Nasal cavity respiratory epithelium epithelial cell of viscerocranial mucosa (primary cell): ENCODE measurements around the gene REX1BD. TPM values are rescaled to one million over a fixed set of nuclear protein-coding genes. Genes with fewer than 3 reads are reported as not detected.

Experiments used
- total RNA-seq: library from RNA; depleted of rRNA; stranded (reverse); fragments of >200 nt; gene quantifications from 2 replicates; pipeline ENCODE4 v1.2.3, GENCODE V29; 2014

REX1BD gene
- total RNA-seq, result 22.6 and 27.5 TPM in 2 replicates

DNA sequence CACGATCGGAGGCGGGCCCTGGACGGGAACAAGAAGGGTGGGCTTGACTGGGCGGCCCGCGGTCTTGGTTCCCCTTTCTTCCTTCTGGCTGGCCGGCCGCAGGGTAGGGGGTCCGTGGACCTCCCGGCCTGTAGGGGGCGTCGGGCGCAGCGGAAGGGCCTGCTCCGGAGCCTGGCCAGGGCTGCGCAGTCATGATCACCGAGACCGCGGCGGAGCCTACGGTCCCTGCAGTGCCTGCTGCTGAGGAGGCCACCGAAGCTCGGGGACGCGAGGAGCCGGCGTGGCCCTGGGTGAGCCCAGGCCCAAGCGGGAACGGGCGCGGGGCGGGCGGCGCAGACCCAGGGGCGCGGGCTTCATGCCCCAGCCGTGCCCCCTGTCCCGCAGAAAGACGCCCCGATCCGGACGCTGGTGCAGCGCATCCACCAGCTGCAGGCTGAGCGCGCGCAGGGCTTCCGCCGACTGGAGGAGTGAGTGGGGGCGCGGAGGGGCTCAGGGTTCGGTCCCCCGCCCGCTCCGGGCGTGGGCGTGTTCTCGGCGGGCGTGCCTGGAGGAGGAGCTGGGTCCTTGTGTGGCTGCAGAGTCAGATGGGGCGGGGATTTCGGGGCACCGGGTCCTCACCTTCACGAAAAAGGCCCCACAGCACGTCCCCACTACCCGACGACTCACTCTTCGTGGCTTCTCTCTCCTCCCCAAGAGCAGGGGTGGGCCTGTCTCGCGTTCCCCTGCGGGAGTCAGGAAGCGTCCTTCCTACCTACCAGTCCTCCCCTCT, at the start of gene REX1BD:
TSS of gene REX1BD (plus strand) at position 188 of the 769 bp plus-strand sequence. CDS start at position 192, 4 bp downstream.

GRCh38 chr19:18542941-18543813, 45.4 kb upstream of the REX1BD start, which contains the start of gene FKBP8:
Gene FKBP8 (minus strand): TSS chr19:18543573. CDS start chr19:18541970, 1,603 bp downstream.

GRCh38 chr19:18557411-18558201, 31.0 kb upstream of the REX1BD start, which contains the start of gene KXD1:
Gene KXD1 (plus strand): TSS chr19:18557870. CDS start chr19:18562057, 4,187 bp downstream.

DNA sequence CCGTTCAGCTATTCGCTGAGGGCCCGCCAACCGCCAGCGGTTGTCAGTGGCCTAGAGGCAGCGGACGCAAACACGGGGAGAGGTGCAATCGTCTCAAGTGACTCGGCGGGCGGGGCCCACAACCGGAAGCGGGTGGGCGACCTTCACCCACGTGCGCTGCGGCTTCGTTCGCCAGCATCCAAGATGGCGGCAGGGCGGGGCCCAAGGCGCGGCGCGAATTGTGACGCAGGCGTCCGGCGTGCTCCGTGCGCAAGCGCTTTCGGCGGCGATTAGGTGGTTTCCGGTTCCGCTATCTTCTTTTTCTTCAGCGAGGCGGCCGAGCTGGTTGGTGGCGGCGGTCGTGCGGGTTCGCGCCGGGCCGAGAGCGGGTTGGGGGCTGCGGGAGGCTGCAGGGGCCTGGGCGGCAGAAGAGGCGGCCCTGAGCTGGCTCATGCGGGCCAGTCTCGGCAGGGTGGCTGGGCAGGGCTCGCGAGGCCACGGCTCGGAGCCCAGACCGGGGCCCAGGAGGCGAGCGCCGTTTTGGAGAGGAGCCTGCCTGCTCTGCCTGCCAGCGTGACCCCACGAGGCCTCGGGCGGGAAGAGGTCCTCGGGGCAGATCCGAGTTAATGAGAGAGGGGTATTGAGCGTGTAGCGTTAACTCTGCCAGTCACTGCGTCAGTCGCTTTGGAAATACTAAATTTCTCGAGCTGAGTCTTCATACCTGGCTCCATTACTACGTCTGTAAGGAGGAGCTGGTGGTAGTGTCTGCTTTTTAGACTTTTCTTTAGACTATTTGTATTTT, 16.8 kb upstream of the REX1BD start, which contains the start of gene UBA52:
TSS of gene UBA52 (plus strand) at position 294 of the 781 bp plus-strand sequence. CDS start 1,444 bp downstream, outside the sequence.

DNA sequence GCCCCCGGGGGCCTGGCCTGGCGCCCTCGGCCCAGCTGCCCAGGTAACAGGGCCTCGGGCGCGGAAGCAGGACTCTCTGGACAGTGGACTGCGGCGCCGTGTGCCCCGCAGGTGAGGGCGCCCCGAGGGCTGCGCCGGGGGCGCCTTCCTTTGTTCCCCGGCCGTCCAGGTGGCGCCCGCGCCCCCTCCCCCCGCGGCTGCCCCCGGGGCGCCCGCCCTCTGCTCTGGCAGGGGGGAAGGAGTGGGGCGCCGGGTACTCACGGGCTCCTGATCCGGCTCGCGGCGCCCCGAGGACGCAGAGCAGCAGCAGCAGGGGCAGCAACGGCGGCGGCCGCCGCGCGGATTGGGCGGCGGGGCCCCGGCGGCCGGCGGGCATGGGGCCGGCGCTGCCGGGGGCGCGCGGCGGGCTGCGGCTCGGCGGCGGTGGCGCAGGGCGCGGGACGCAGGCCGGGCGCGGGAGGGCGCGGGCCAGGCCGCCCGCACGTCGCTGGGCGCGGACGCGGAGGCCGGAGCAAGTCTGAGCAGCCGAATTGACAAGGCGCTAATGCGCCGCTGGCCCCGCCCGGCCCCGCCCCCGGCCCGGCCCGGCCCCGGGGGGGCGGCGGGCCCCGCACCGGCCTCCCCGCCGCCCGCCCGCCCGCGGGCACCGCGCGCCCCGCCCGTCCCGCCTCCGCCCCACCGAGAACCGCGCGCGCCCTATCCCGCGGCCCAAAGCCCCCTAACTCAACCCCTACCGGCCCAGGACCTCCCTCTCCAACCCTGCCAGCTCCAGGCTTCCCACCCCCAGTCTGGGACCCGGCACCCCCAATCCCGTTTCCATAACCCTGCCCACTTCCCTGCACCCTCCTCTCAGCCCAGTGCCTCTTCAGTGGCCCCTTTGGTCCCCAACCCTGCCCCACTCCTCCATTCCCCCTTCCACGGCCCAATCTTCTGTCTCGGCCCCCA, 18.0 kb downstream of the REX1BD start, which contains the start of gene CRLF1:
TSS of gene CRLF1 (minus strand) at position 519 of the 945 bp plus-strand sequence. CDS start at position 376, 143 bp downstream.

GRCh38 chr19:18612772-18613588, 24.4 kb downstream of the REX1BD start, which contains the start of gene TMEM59L:
Gene TMEM59L (plus strand): TSS chr19:18612870. CDS start chr19:18612959, 89 bp downstream.

DNA sequence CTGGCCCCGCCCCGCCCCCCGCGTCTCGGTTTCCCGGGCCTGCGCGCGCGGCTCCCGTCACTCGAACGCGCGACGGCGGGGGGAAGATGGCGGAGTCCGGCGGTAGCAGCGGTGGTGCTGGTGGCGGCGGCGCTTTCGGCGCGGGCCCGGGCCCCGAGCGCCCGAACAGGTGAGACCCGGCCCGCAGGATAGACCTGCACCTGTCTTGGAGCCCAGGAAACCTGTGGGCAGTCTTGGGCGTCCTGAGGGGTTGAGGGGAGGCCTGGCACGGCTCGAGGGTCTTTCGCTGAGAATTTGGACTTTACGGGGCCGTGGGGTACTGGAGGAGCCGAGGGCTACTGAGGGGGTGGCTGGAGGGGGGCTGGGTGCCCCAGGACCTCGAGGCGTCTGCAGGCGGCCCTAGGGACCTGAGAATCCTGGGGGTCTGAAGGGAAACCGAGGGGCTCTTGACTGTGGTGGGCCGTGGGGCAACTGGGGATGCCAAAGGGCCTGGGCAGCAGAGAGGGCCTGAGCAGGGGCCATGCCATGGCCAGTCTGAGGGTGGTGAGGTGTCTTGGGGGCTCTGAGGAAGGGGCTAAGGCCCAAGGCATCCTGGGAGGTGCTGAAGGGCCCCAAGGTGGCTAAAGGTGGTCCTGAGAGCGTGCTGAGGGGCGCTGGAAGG, 48.5 kb downstream of the REX1BD start, which contains the start of gene KLHL26:
TSS of gene KLHL26 (plus strand) at position 60 of the 661 bp plus-strand sequence. CDS start at position 87, 27 bp downstream.

Other genes with a start within 250 kb of the REX1BD start
- 15.3 and 17.4 TPM in 2 replicates for gene PGPEP1, start 248.2 kb upstream of the REX1BD start, total RNA-seq
- gene GDF15, start 202.6 kb upstream of the REX1BD start, total RNA-seq, result 172 and 183 TPM in 2 replicates
- gene LRRC25, start 191.2 kb upstream of the REX1BD start, total RNA-seq, result 0.07 TPM in 1 of 2 replicates, not detected in the other
- gene SSBP4, start 169.4 kb upstream of the REX1BD start, total RNA-seq, result 13.7 and 17.4 TPM in 2 replicates
- 18.8 and 40.4 TPM in 2 replicates for gene ISYNA1, start 150.7 kb upstream of the REX1BD start, total RNA-seq
- gene ELL, start 66.7 kb upstream of the REX1BD start, total RNA-seq, result 13.7 and 17.2 TPM in 2 replicates
- 163 and 204 TPM in 2 replicates for gene FKBP8, start 45.2 kb upstream of the REX1BD start, total RNA-seq
- gene KXD1, start 30.9 kb upstream of the REX1BD start, total RNA-seq, result 47.2 and 53.5 TPM in 2 replicates
- gene UBA52, start 16.9 kb upstream of the REX1BD start, total RNA-seq, result 608 and 661 TPM in 2 replicates
- 6.5 TPM in 1 of 2 replicates, not detected in the other for gene CRLF1, start 18.0 kb downstream of the REX1BD start, total RNA-seq
- gene TMEM59L, start 24.1 kb downstream of the REX1BD start, total RNA-seq, result 0.14 and 1.0 TPM in 2 replicates
- 6.5 and 10.1 TPM in 2 replicates for gene KLHL26, start 48.2 kb downstream of the REX1BD start, total RNA-seq
- 1.0 and 1.9 TPM in 2 replicates for gene CRTC1, start 94.9 kb downstream of the REX1BD start, total RNA-seq
- 0.07 TPM in 1 of 2 replicates, not detected in the other for gene COMP, start 202.5 kb downstream of the REX1BD start, total RNA-seq
- gene UPF1, start 243.2 kb downstream of the REX1BD start, total RNA-seq, result 83.4 and 110 TPM in 2 replicates